Endothelial cell (in vitro differentiated cells): ENCODE measurements around the gene DPRX. TPM values are rescaled to one million over a fixed set of nuclear protein-coding genes. Genes with fewer than 3 reads are reported as not detected.

Experiments used
- DNase-seq: peaks from one replicate; pipeline ENCODE4 v3.0.0; 2021; ENCODE audit warnings: low spot score
- H3K27ac Mint-ChIP-seq: one replicate; pipeline ENCODE4 v1.8.0; 2021; ENCODE audit warnings: mixed read lengths, inconsistent platforms; ENCODE audit not compliant: unreplicated experiment
- H3K27me3 Mint-ChIP-seq: one replicate; pipeline ENCODE4 v1.8.0; 2021; ENCODE audit warnings: mild to moderate bottlenecking, moderate library complexity, mixed read lengths, inconsistent platforms; ENCODE audit not compliant: unreplicated experiment
- H3K36me3 Mint-ChIP-seq: one replicate; pipeline ENCODE4 v1.8.0; 2021; ENCODE audit warnings: mild to moderate bottlenecking, low read depth, mixed read lengths, inconsistent platforms; ENCODE audit not compliant: unreplicated experiment
- H3K4me1 Mint-ChIP-seq: one replicate; pipeline ENCODE4 v1.8.0; 2021; ENCODE audit warnings: mild to moderate bottlenecking, mixed read lengths, inconsistent platforms; ENCODE audit not compliant: unreplicated experiment
- H3K4me3 Mint-ChIP-seq: one replicate; pipeline ENCODE4 v1.8.0; 2021; ENCODE audit warnings: mild to moderate bottlenecking, mixed read lengths, inconsistent platforms; ENCODE audit not compliant: unreplicated experiment
- H3K9me3 Mint-ChIP-seq: one replicate; pipeline ENCODE4 v1.8.0; 2021; ENCODE audit warnings: mixed read lengths, inconsistent platforms; ENCODE audit not compliant: unreplicated experiment
- total RNA-seq: library from RNA; stranded (reverse); fragmentation: NEBNext Ultra II Directional; extraction: Animal tissue kit (Norgen Biotek cat#: 25700); gene quantifications from one replicate; pipeline ENCODE4 v1.2.1, GENCODE V29; 2021; ENCODE audit not compliant: unreplicated experiment
- TF ChIP-seq, protein P1 (sequence below): fragments of 200-600 bp; sonication (generic); IDR thresholded peaks from one replicate; pipeline ENCODE4 v1.5.0; 2021; ENCODE audit warnings: antibody characterized with exemption; ENCODE audit not compliant: unreplicated experiment

DPRX gene
- total RNA-seq, 1 donor from 2014 or later, result not detected

DNA sequence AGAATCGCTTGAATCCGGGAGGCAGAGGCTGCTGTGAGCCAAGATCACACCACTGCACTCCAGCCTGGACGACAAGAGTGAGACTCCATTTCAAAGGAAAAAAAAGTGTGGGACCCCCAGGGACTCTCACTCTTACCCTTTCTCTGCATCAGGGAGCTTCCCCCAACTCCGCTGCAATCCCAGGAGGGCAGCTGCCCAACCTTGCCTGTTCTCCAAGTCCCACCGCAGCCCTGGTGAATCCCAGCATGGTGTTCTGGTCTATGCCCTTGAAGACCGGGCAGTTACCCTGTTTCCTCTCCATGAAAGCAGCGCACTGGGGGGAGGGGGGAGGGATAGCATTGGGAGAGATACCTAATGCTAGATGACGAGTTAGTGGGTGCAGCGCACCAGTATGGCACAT lies 35.7 kb upstream of the DPRX start:
- no peak overlapping the region for H3K27ac Mint-ChIP-seq
- no peak for DNase-seq
- peaks cover 8% of the 10 kb centered on the region for H3K4me1 Mint-ChIP-seq
- TF ChIP-seq, protein P1, sequence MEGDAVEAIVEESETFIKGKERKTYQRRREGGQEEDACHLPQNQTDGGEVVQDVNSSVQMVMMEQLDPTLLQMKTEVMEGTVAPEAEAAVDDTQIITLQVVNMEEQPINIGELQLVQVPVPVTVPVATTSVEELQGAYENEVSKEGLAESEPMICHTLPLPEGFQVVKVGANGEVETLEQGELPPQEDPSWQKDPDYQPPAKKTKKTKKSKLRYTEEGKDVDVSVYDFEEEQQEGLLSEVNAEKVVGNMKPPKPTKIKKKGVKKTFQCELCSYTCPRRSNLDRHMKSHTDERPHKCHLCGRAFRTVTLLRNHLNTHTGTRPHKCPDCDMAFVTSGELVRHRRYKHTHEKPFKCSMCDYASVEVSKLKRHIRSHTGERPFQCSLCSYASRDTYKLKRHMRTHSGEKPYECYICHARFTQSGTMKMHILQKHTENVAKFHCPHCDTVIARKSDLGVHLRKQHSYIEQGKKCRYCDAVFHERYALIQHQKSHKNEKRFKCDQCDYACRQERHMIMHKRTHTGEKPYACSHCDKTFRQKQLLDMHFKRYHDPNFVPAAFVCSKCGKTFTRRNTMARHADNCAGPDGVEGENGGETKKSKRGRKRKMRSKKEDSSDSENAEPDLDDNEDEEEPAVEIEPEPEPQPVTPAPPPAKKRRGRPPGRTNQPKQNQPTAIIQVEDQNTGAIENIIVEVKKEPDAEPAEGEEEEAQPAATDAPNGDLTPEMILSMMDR, result no peak
- no peaks in the 10 kb centered on the region for H3K9me3 Mint-ChIP-seq
- no peaks in the 10 kb centered on the region for H3K27me3 Mint-ChIP-seq
- H3K36me3 Mint-ChIP-seq, result no peaks in the 10 kb centered on the region
- no peak overlapping the region for H3K4me3 Mint-ChIP-seq

DNA sequence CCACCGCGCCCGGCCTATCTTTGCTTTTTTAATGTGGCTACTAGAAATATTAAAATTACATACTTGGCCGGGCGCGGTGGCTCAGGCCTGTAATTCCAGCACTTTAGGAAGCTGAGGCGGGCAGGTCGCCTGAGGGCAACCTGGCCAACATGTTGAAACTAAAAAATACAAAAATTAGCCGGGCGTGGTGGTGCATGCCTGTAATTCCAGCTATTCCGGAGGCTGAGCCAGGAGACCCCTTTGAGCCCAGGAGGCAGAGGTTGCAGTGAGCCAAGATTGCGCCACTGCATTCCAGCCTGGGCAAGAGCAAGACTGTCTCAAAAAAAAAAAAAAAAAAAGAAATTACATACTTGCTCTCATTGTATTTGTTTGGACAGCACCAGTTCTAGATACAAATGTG lies 34.8 kb upstream of the DPRX start:
- no peaks in the 10 kb centered on the region for H3K36me3 Mint-ChIP-seq
- H3K4me1 Mint-ChIP-seq, result peaks cover 8% of the 10 kb centered on the region
- TF ChIP-seq, protein P1, result no peak
- H3K27ac Mint-ChIP-seq, result no peak overlapping the region
- H3K9me3 Mint-ChIP-seq, result no peaks in the 10 kb centered on the region
- no peaks in the 10 kb centered on the region for H3K27me3 Mint-ChIP-seq
- no peak overlapping the region for H3K4me3 Mint-ChIP-seq
- DNase-seq, result no peak

- no peak for DNase-seq
- Mint-ChIP-seq H3K9me3 (no peaks in the 10 kb centered on the region), H3K4me1 (peaks cover 8% of the 10 kb centered on the region), H3K27ac (peak overlapping the region; percentile 39), H3K36me3 (no peaks in the 10 kb centered on the region), H3K4me3 (no peak overlapping the region), H3K27me3 (no peaks in the 10 kb centered on the region)
- TF ChIP-seq, protein P1, result no peak
Observed at GRCh38 chr19:53598361-53598760, 33.4 kb upstream of the DPRX start.

DNA sequence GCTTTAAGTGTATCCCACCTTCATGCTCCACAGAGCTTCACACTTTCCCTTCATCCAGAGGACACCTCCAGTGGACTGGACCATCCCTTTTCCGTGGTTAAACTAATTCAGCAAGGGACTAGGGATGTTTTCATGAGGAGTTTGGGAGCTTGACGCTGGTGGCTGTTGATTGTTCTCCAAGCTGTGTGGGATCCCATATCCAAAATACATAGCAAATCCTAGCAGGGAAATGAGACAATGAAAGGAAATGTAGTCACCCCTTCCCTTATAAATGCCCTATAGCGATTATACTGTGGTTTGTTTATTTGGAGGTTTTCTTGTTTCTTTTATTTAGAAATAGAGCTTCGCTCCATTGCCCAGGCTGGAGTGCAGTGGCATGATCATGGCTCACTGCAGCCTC lies 31.6 kb upstream of the DPRX start:
- DNase-seq, result no peak
- Mint-ChIP-seq H3K27ac (peak overlapping the region; percentile 87), H3K4me3 (no peak overlapping the region)

GRCh38 chr19:53606031-53606430 lies 25.8 kb upstream of the DPRX start:
- Mint-ChIP-seq H3K27me3 (peaks cover 3% of the 10 kb centered on the region), H3K4me1 (no peaks in the 10 kb centered on the region), H3K9me3 (no peaks in the 10 kb centered on the region), H3K36me3 (no peaks in the 10 kb centered on the region), H3K27ac (no peak overlapping the region), H3K4me3 (no peak overlapping the region)
- TF ChIP-seq, protein P1, result no peak
- no peak for DNase-seq

More for the DNA sequence above, 31.6 kb upstream of the DPRX start:
- no peaks in the 10 kb centered on the region for H3K36me3 Mint-ChIP-seq
- TF ChIP-seq, protein P1, result no peak
- H3K9me3 Mint-ChIP-seq, result no peaks in the 10 kb centered on the region
- H3K4me1 Mint-ChIP-seq, result peaks cover 8% of the 10 kb centered on the region
- H3K27me3 Mint-ChIP-seq, result no peaks in the 10 kb centered on the region
